AG09319 (cell line): Measurements from ENCODE around the gene RCL1.

Source experiments
- DNase-seq: peaks from one replicate; pipeline ENCODE4 v3.0.0-alpha.2; 2010; ENCODE audit warnings: low read depth; ENCODE audit errors: extremely low read depth
- TF ChIP-seq, protein P1 (sequence below): IDR thresholded peaks from 2 replicates; pipeline ENCODE4 v1.5.1; 2011; ENCODE audit warnings: low read depth, mild to moderate bottlenecking, inconsistent platforms, low read length, moderate library complexity

Gene RCL1

DNA sequence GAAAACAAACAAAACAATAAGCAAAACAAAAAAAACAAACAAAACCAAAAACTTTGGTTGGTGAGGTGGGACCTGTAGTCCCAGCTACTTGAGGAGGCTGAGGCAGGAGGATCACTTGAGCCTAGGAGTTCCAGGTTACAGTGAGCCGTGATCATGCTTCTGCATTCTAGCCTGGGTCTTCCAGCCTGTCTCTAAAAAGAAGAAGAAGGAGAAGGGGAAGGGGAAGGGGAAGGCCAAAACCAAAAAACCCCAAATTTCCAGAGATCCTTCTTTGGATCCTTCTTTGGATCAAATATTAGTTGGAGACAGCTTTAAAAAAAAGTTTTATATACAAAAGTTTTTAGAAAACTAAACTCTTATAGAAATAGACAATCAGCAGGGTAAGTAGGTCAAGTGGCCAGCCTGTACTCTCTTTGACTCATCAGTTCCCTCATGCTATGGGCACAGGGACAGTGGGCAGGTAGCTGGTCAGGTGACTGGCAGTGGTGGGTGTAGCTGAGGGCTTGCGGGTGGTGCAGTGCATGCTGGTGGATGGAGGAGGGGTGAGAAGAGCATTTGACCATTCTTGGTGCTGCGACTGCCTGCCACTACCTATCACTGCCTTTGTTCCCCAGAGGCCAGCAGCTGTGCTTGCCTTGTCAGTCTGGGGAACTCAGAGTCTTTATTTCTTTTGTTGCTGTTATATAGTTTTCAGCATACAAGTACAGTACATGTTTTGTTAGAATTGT lies 12.6 kb downstream of the RCL1 start:
- no peak for DNase-seq
- TF ChIP-seq, protein P1, sequence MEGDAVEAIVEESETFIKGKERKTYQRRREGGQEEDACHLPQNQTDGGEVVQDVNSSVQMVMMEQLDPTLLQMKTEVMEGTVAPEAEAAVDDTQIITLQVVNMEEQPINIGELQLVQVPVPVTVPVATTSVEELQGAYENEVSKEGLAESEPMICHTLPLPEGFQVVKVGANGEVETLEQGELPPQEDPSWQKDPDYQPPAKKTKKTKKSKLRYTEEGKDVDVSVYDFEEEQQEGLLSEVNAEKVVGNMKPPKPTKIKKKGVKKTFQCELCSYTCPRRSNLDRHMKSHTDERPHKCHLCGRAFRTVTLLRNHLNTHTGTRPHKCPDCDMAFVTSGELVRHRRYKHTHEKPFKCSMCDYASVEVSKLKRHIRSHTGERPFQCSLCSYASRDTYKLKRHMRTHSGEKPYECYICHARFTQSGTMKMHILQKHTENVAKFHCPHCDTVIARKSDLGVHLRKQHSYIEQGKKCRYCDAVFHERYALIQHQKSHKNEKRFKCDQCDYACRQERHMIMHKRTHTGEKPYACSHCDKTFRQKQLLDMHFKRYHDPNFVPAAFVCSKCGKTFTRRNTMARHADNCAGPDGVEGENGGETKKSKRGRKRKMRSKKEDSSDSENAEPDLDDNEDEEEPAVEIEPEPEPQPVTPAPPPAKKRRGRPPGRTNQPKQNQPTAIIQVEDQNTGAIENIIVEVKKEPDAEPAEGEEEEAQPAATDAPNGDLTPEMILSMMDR, result no peak

- DNase-seq, result no peak
These were observed 17.8 kb downstream of the RCL1 start for GRCh38 chr9:4810565-4810964.

DNA sequence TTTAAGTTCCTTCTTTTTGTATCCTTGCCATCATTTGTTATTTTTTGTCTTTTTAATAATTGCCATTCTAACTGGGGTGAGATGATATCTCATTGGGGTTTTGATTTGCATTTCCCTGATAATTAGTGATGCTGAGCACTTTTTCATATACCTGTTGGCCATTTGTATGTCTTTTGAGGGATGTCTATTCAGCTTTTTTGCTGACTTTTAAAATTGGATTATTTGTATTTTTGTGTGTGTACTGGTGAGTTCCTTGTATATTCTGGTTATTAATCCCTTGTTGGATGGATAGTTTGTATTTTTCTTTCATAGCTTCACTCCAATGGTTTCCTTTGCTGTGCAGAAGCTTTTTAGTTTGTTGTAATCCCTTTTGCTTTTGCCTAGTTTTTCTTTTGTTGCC lies 19.1 kb downstream of the RCL1 start:
- DNase-seq, result no peak
- TF ChIP-seq, protein P1, result no peak

More at GRCh38 chr9:4810565-4810964, 17.8 kb downstream of the RCL1 start:
- TF ChIP-seq, protein P1, result no peak

GRCh38 chr9:4812858-4813257 lies 20.1 kb downstream of the RCL1 start:
- DNase-seq, result no peak

GRCh38 chr9:4814913-4815312 lies 22.2 kb downstream of the RCL1 start:
- TF ChIP-seq, protein P1, result no peak
- no peak for DNase-seq

More at GRCh38 chr9:4812858-4813257, 20.1 kb downstream of the RCL1 start:
- TF ChIP-seq, protein P1, result no peak

DNA sequence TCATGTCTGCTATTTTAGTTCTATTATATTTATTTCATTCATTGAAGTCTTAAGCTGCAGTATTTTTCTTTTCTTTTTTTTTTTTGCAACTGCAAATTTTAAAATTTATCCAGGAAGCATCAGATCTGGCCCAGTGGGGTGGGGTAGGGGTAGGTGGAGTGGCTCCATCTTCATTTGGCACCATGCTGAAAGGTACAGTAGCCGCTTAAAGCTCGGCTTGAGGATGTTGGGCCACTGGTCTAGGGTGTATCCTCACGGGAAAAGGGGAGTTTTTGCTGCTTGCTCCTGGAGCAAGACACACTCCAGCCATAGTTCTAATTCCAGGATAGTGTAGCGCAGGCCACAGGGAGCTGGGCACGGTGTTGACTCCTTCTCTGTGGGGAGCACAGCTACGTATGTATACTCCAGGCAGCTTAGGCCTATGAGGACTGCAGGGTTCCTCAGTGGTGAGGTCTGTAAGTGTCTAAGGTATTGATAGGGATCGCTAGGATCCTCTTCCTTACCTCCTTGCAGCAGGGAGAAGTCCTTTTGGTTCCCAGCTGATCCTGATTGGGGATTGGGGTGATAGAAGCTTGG lies 22.7 kb downstream of the RCL1 start:
- DNase-seq, result no peak
- TF ChIP-seq, protein P1, result no peak

DNA sequence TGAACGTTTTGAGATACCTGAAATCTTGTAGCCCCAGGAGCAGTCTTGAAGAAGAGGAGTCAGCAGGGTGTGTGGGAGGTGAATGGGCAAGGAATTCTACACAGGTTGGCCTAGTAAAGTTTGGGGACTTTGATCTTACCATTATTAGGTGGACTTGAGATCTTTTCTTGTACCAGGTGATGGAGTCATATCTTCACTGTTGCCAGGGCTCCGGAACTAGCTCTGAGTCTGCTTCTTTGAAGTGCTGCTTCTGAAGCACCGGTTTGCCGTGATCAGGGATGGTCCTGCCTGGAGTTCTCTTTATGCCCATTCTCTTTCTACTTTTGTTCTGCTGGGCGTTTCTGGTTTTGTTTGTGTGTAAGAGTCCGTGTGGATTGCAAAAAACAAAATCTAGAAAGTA lies 27.4 kb downstream of the RCL1 start:
- TF ChIP-seq, protein P1, result no peak

More for the DNA sequence above, 27.4 kb downstream of the RCL1 start:
- no peak for DNase-seq
